ENCODE measurements around the gene GOLGA6L10. TPM values are rescaled to one million over a fixed set of nuclear protein-coding genes. Genes with fewer than 3 reads are reported as not detected.

The GOLGA6L10 gene
- polyA plus RNA-seq, 1 of the 3 experiments (the other 2 are of a cell fraction) = 0.10 TPM

DNA sequence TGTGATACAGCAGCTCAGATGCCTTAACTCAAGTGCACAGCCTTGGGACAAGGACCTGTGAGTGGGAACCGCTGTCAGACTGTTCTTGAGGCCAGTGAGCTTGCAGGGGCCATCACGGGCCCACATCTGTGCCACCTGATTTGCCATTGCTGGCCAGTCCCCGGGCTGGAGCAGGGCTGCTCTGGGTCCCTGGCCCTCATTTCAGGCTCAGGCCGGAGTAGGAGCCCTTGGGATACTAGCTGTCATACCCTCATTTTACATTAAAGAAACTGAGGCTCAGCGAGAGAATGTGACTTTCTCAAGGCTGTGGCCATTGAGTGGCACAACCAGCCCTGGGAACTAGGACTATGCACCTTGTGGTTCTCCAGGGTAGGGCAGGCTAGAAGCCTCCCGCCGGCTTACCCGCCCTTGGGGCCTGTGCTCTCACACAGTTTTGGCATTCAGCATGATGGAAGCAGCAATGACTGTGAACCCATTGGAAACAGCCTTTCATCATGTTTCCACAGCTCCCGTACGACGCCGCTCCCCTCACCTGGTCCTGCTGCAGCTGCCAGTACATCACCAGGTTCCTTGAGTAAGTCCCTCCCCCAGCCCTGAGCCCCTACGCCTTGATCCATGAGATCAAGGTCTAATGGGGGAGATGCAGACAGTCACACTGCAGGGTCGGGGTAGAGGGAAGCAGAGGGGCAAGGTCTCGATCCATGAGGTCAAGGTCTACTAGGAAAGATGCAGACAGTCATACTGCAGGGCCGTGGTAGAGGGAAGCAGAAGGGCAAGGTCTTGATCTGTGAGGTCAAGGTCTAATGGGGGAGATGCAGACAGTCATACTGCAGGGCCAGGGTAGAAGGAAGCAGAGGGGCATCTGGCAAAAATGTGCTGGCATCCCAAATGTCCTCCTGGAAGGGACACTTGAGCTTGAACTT is 42.2 kb downstream of the GOLGA6L10 start:
- H3K36me3 ChIP-seq (replicated peaks in 1 of 2; ENCODE audit: control insufficient read depth in 1 of 2, insufficient read depth in 2 of 2, low read length in 1 of 2) = no peaks in the 10 kb centered on the region
- ChIA-PET POLR2A (no interaction called here), CTCF (no interaction called here)
- H3F3A ChIP-seq (replicated peaks; ENCODE audit: insufficient read depth) = no peaks in the 10 kb centered on the region
- H3K4me2 ChIP-seq = no peak overlapping the region
- H3K79me2 ChIP-seq (ENCODE audit: insufficient read depth) = no peaks in the 10 kb centered on the region
- H4K20me1 ChIP-seq (ENCODE audit: insufficient read depth) = no peaks in the 10 kb centered on the region
- no peak overlapping the region for H3K27ac ChIP-seq (ENCODE audit: low read depth in 2 of 2, low read length in 1 of 2)
- H3K9ac ChIP-seq = no peak overlapping the region
- WGBS (ENCODE audit: low lambda C conversion rate) = 75% methylated on average over 11 of the region's 16 CpGs
- no peak overlapping the region for H3K4me3 ChIP-seq (ENCODE audit: low read depth in 2 of 2, low read length in 1 of 2)
- TF ChIP-seq RXRA (IDR thresholded peaks at IDR 0.05; ENCODE audit: borderline replicate concordance, low read depth) = no peak
- TF ChIP-seq TEAD4 (IDR thresholded peaks at IDR 0.05; ENCODE audit: borderline replicate concordance, insufficient read depth) = no peak
- TF ChIP-seq, protein P1, sequence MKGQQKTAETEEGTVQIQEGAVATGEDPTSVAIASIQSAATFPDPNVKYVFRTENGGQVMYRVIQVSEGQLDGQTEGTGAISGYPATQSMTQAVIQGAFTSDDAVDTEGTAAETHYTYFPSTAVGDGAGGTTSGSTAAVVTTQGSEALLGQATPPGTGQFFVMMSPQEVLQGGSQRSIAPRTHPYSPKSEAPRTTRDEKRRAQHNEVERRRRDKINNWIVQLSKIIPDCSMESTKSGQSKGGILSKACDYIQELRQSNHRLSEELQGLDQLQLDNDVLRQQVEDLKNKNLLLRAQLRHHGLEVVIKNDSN (IDR thresholded peaks at IDR 0.05; ENCODE audit: borderline replicate concordance, low read depth) = no peak
- no peak for TF ChIP-seq YY1 (IDR thresholded peaks at IDR 0.05; ENCODE audit: low read depth)
- TF ChIP-seq, protein P2, sequence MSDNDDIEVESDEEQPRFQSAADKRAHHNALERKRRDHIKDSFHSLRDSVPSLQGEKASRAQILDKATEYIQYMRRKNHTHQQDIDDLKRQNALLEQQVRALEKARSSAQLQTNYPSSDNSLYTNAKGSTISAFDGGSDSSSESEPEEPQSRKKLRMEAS (IDR thresholded peaks at IDR 0.05; ENCODE audit: low read depth) = no peak
- TF ChIP-seq RCOR1 (IDR thresholded peaks at IDR 0.05; ENCODE audit: low read length) = no peak
- TF ChIP-seq, protein P3, sequence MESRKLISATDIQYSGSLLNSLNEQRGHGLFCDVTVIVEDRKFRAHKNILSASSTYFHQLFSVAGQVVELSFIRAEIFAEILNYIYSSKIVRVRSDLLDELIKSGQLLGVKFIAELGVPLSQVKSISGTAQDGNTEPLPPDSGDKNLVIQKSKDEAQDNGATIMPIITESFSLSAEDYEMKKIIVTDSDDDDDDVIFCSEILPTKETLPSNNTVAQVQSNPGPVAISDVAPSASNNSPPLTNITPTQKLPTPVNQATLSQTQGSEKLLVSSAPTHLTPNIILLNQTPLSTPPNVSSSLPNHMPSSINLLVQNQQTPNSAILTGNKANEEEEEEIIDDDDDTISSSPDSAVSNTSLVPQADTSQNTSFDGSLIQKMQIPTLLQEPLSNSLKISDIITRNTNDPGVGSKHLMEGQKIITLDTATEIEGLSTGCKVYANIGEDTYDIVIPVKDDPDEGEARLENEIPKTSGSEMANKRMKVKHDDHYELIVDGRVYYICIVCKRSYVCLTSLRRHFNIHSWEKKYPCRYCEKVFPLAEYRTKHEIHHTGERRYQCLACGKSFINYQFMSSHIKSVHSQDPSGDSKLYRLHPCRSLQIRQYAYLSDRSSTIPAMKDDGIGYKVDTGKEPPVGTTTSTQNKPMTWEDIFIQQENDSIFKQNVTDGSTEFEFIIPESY (IDR thresholded peaks at IDR 0.05; ENCODE audit: borderline replicate concordance, low read depth) = no peak
- TF ChIP-seq FOXJ3 (CRISPR knock-in tag; IDR thresholded peaks at IDR 0.05) = no peak
- no peak for TF ChIP-seq NRF1 (IDR thresholded peaks at IDR 0.05; ENCODE audit: low read depth, low read length)
- no peak for TF ChIP-seq EP300 (IDR thresholded peaks at IDR 0.05; ENCODE audit: borderline replicate concordance in 1 of 2, low read depth in 1 of 2, low read length in 1 of 2)
- no peak for TF ChIP-seq GABPA (IDR thresholded peaks at IDR 0.05; ENCODE audit: low read depth)
- TF ChIP-seq EZH2phosphoT487 (IDR thresholded peaks at IDR 0.05; ENCODE audit: borderline replicate concordance, low read depth) = no peak
- TF ChIP-seq FOSL2 (IDR thresholded peaks at IDR 0.05; ENCODE audit: borderline replicate concordance, low read depth) = no peak
- no peak for TF ChIP-seq RFX5 (IDR thresholded peaks at IDR 0.05; ENCODE audit: low read length)
- TF ChIP-seq MXI1 (IDR thresholded peaks at IDR 0.05; ENCODE audit: low read depth, low read length) = no peak
- no peak for TF ChIP-seq FOXM1 (IDR thresholded peaks at IDR 0.05; ENCODE audit: low read depth)
- TF ChIP-seq, protein P4, sequence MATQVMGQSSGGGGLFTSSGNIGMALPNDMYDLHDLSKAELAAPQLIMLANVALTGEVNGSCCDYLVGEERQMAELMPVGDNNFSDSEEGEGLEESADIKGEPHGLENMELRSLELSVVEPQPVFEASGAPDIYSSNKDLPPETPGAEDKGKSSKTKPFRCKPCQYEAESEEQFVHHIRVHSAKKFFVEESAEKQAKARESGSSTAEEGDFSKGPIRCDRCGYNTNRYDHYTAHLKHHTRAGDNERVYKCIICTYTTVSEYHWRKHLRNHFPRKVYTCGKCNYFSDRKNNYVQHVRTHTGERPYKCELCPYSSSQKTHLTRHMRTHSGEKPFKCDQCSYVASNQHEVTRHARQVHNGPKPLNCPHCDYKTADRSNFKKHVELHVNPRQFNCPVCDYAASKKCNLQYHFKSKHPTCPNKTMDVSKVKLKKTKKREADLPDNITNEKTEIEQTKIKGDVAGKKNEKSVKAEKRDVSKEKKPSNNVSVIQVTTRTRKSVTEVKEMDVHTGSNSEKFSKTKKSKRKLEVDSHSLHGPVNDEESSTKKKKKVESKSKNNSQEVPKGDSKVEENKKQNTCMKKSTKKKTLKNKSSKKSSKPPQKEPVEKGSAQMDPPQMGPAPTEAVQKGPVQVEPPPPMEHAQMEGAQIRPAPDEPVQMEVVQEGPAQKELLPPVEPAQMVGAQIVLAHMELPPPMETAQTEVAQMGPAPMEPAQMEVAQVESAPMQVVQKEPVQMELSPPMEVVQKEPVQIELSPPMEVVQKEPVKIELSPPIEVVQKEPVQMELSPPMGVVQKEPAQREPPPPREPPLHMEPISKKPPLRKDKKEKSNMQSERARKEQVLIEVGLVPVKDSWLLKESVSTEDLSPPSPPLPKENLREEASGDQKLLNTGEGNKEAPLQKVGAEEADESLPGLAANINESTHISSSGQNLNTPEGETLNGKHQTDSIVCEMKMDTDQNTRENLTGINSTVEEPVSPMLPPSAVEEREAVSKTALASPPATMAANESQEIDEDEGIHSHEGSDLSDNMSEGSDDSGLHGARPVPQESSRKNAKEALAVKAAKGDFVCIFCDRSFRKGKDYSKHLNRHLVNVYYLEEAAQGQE (IDR thresholded peaks at IDR 0.05; ENCODE audit: low read depth, low read length) = no peak
- TF ChIP-seq, protein P5, sequence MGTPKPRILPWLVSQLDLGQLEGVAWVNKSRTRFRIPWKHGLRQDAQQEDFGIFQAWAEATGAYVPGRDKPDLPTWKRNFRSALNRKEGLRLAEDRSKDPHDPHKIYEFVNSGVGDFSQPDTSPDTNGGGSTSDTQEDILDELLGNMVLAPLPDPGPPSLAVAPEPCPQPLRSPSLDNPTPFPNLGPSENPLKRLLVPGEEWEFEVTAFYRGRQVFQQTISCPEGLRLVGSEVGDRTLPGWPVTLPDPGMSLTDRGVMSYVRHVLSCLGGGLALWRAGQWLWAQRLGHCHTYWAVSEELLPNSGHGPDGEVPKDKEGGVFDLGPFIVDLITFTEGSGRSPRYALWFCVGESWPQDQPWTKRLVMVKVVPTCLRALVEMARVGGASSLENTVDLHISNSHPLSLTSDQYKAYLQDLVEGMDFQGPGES (IDR thresholded peaks at IDR 0.05; ENCODE audit: low read depth, low read length) = no peak
- H3K27me3 ChIP-seq (ENCODE audit: insufficient read depth) = no peaks in the 10 kb centered on the region; the same call in 1 of the 2 replicates
- no peaks in the 10 kb centered on the region for H3K9me3 ChIP-seq
- H3K9me2 ChIP-seq = no peaks in the 10 kb centered on the region
- no peak overlapping the region for H2AFZ ChIP-seq (ENCODE audit: low read depth)
- no peak for DNase-seq
- peaks cover 0 to 10% of the 10 kb centered on the region in 2 experiments; a peak in 1 of 4 replicates for H3K4me1 ChIP-seq (ENCODE audit: control insufficient read depth in 1 of 2, insufficient read depth in 2 of 2, low read depth in 1 of 2, low read length in 1 of 2)

Data from SK-N-SH (cell line).